Gastroesophageal sphincter (tissue), 3 donors: Measurements from ENCODE around the gene OR1D5.

Experiments used
- CTCF ChIP-seq, 4 experiments: fragments of 200-600 bp in 2 of 4; fragments of 450-650 bp in 2 of 4; sonication (generic) in 1 of 4; IDR thresholded peaks; one replicate each; pipeline ENCODE4 v1.5.1; 2017 to 2019; ENCODE audit warnings: antibody characterized with exemption in 4 of 4, mild to moderate bottlenecking in 2 of 4, moderate library complexity in 2 of 4
- POLR2AphosphoS5 ChIP-seq: sonication (generic); formaldehyde crosslinking; IDR thresholded peaks from one replicate; pipeline ENCODE4 v1.6.1; 2017; ENCODE audit warnings: antibody characterized with exemption

GRCh38 chr17:3049705-3050295 is 13.6 kb downstream of the OR1D5 start:
- TF ChIP-seq CTCF (IDR thresholded peaks at IDR 0.05), result no peak
- no peak for TF ChIP-seq POLR2AphosphoS5
